ENCODE measurements around the gene FGD2. TPM values are rescaled to one million over a fixed set of nuclear protein-coding genes. Genes with fewer than 3 reads are reported as not detected.

FGD2 gene
- total RNA-seq, 2 donors from 2014 or later: not detected

DNA sequence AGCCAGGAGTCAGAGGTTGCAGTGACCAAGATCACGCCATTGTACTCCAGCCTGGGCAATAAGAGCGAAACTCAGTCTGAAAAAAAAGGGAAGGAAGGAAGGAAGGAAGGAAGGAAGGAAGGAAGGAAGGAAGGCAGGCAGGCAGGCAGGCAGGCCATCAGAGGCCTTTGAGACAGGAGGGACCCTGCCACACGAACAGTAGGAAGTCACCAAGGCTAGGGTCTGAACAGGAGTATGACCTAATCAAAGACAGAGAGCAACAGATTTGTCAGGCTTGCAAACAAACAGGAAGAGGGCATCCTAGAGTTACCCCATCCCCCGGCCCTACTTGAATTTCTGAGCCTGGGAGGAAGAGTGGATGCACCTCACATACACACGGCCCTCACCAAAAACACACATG lies 67.1 kb downstream of the FGD2 start:
- DNase-seq: peak; percentile 64
- WGBS, 2 experiments (ENCODE audit: insufficient coverage in 1 of 2, insufficient read length in 1 of 2): 87 to 93% methylated on average over 3 to 5 of the region's 5 CpGs
- Mint-ChIP-seq H3K27ac (peak overlapping the region; percentile 24), H3K4me1 (peaks cover 16% of the 10 kb centered on the region), H3K27me3 (ENCODE audit: insufficient read depth) (peaks cover 9% of the 10 kb centered on the region), H3K4me3 (no peak overlapping the region), H3K36me3 (ENCODE audit: low read depth) (no peaks in the 10 kb centered on the region), H3K9me3 (peaks cover 3% of the 10 kb centered on the region)
- Histone ChIP-seq H3K9ac (ENCODE audit: extremely low read depth, low read length, poor library complexity, severe bottlenecking) (no peak overlapping the region), H3K36me3 (ENCODE audit: control insufficient read depth, insufficient read depth, low read length) (no peaks in the 10 kb centered on the region), H3K27me3 (ENCODE audit: control insufficient read depth, insufficient read depth, low read length, poor library complexity, severe bottlenecking) (no peaks in the 10 kb centered on the region), H3K4me3 (ENCODE audit: low read length) (no peak overlapping the region), H3K4me1 (ENCODE audit: control insufficient read depth, insufficient read depth, low read length) (peaks cover 3% of the 10 kb centered on the region), H3K27ac (ENCODE audit: low read depth, low read length) (no peak overlapping the region), H3K9me3 (ENCODE audit: control insufficient read depth, low read length) (no peaks in the 10 kb centered on the region)
- TF ChIP-seq, protein P1, sequence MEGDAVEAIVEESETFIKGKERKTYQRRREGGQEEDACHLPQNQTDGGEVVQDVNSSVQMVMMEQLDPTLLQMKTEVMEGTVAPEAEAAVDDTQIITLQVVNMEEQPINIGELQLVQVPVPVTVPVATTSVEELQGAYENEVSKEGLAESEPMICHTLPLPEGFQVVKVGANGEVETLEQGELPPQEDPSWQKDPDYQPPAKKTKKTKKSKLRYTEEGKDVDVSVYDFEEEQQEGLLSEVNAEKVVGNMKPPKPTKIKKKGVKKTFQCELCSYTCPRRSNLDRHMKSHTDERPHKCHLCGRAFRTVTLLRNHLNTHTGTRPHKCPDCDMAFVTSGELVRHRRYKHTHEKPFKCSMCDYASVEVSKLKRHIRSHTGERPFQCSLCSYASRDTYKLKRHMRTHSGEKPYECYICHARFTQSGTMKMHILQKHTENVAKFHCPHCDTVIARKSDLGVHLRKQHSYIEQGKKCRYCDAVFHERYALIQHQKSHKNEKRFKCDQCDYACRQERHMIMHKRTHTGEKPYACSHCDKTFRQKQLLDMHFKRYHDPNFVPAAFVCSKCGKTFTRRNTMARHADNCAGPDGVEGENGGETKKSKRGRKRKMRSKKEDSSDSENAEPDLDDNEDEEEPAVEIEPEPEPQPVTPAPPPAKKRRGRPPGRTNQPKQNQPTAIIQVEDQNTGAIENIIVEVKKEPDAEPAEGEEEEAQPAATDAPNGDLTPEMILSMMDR (conservative IDR thresholded peaks at IDR 0.05): no peak

DNA sequence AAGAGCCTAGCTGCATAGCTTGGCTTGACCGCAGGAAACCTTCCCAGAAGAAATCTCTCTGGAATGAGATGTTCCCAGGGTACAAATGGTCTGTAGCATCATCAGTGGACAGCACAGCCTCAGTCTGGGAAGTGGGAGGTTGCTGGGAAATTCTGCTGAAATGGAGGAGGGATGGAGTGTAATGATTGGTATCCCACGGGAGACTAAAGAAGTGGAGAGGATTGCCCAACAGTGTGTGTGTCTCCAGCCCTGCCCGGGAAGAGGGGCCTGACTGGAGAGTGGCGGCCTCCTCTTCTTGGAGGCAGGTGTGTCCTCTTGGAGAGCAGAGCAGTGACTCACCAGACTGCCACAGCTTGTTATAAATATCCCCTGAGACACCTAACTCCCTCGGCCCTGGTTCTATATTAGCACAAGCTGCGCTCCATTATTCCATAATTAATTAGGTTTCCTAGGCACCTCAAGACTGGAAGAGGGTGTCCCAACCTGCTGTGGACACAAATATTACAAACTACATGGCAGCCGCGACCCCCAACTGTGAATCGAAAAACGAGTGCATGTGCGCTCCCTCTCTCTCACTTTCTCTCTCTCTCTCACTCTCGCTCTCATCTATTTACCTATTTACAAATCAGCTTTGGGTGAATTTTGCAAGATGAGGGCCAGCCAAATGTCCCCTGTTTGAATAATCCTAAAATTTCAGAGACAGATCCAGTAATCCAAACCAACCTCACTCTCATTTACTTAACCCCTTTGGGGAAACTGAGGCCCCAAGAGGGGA lies 68.8 kb downstream of the FGD2 start:
- Histone ChIP-seq H3K27me3 (ENCODE audit: control insufficient read depth, insufficient read depth, low read length, poor library complexity, severe bottlenecking) (no peaks in the 10 kb centered on the region), H3K4me3 (ENCODE audit: low read length) (no peak overlapping the region), H3K4me1 (ENCODE audit: control insufficient read depth, insufficient read depth, low read length) (peaks cover 3% of the 10 kb centered on the region), H3K9me3 (ENCODE audit: control insufficient read depth, low read length) (no peaks in the 10 kb centered on the region), H3K9ac (ENCODE audit: extremely low read depth, low read length, poor library complexity, severe bottlenecking) (no peak overlapping the region), H3K36me3 (ENCODE audit: control insufficient read depth, insufficient read depth, low read length) (no peaks in the 10 kb centered on the region), H3K27ac (ENCODE audit: low read depth, low read length) (no peak overlapping the region)
- H3K4me3 Mint-ChIP-seq: no peak overlapping the region
- TF ChIP-seq, protein P1 (conservative IDR thresholded peaks at IDR 0.05): no peak
- H3K9me3 Mint-ChIP-seq: peaks cover 3% of the 10 kb centered on the region
- DNase-seq: no peak
- WGBS, 2 experiments (ENCODE audit: insufficient coverage in 1 of 2, insufficient read length in 1 of 2): 94% methylated on average over 5 to 12 of the region's 12 CpGs
- no peak overlapping the region for H3K27ac Mint-ChIP-seq
- H3K36me3 Mint-ChIP-seq (ENCODE audit: low read depth): no peaks in the 10 kb centered on the region
- H3K27me3 Mint-ChIP-seq (ENCODE audit: insufficient read depth): peaks cover 5% of the 10 kb centered on the region
- peaks cover 16% of the 10 kb centered on the region for H3K4me1 Mint-ChIP-seq

DNA sequence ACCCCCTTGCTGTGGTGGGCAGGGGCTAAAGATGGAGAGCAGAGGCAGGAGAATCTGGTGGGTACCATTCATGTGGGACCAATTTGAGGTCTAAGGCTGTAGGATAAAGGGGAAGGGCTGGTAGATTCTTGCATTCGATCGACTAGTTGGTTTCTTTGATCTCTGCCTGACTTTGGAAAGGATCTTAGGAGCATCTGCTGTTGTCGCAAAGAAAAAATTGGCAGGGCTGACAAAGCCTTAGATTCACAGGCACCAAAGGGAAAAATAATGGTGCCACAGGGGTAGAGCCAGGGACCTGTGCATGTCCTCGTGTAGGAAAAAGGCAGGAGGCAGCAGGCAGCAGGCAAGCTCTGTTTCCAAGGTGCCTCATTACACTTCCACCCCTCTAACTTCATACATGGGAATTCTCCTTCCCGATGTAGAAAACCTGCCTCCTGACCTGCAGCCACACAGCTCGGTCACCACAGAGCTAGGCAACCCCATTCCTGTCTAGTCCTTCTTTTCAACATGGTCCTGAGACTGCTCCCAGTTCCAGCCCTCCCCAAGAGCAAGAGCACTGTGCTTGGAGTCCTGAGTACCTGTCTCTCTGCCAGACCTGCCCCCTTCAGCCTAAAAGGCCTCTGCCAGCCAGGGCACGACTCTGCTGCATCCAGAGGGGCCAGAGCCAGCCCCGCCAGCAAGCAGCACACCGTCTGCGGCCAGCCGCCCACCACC lies 71.9 kb downstream of the FGD2 start:
- WGBS, 2 experiments (ENCODE audit: insufficient coverage in 1 of 2, insufficient read length in 1 of 2): 74 to 84% methylated on average over 11 of the region's 11 CpGs

More for the DNA sequence above, 71.9 kb downstream of the FGD2 start:
- no peak overlapping the region for H3K9ac ChIP-seq (ENCODE audit: extremely low read depth, low read length, poor library complexity, severe bottlenecking)
- peaks cover 3% of the 10 kb centered on the region for H3K9me3 Mint-ChIP-seq
- H3K36me3 Mint-ChIP-seq (ENCODE audit: low read depth): no peaks in the 10 kb centered on the region
- H3K4me1 Mint-ChIP-seq: peaks cover 7% of the 10 kb centered on the region
- no peaks in the 10 kb centered on the region for H3K27me3 ChIP-seq (ENCODE audit: control insufficient read depth, insufficient read depth, low read length, poor library complexity, severe bottlenecking)
- no peak overlapping the region for H3K4me3 Mint-ChIP-seq
- DNase-seq: no peak
- no peaks in the 10 kb centered on the region for H3K36me3 ChIP-seq (ENCODE audit: control insufficient read depth, insufficient read depth, low read length)
- no peaks in the 10 kb centered on the region for H3K27me3 Mint-ChIP-seq (ENCODE audit: insufficient read depth)
- H3K4me3 ChIP-seq (ENCODE audit: low read length): no peak overlapping the region
- no peaks in the 10 kb centered on the region for H3K4me1 ChIP-seq (ENCODE audit: control insufficient read depth, insufficient read depth, low read length)
- H3K9me3 ChIP-seq (ENCODE audit: control insufficient read depth, low read length): no peaks in the 10 kb centered on the region
- H3K27ac ChIP-seq (ENCODE audit: low read depth, low read length): no peak overlapping the region
- no peak overlapping the region for H3K27ac Mint-ChIP-seq
- TF ChIP-seq, protein P1 (conservative IDR thresholded peaks at IDR 0.05): no peak

Measured in endodermal cell (in vitro differentiated cells).